GM12892 (cell line): ENCODE data around the gene PRAC2.

Experiments
- POLR2A ChIP-seq: IDR thresholded peaks from 2 replicates; pipeline ENCODE4 v1.6.1; 2011; ENCODE audit warnings: low read depth, low read length, control low read depth
- POLR2AphosphoS5 ChIP-seq: IDR thresholded peaks from 2 replicates; pipeline ENCODE4 v1.6.1; 2011; ENCODE audit warnings: low read depth, low read length, control low read depth
- TAF1 ChIP-seq: IDR thresholded peaks from 2 replicates; pipeline ENCODE4 v1.6.1; 2011; ENCODE audit warnings: low read depth, mild to moderate bottlenecking, control low read depth, low read length, borderline replicate concordance

- no peak for TF ChIP-seq POLR2AphosphoS5
- TF ChIP-seq POLR2A: no peak
- TF ChIP-seq TAF1: no peak
Observed at GRCh38 chr17:48749621-48750553, 26.9 kb downstream of the PRAC2 start.
